NCI-H524 treated with DMSO at 0.1 percent for 48 hours (cell line): ENCODE results near the gene BPIFA1.

Experiments used
- DNase-seq: peaks from one replicate; lab custom pipeline; 2025; lab: John Stamatoyannopoulos, UW

Gene BPIFA1

DNA sequence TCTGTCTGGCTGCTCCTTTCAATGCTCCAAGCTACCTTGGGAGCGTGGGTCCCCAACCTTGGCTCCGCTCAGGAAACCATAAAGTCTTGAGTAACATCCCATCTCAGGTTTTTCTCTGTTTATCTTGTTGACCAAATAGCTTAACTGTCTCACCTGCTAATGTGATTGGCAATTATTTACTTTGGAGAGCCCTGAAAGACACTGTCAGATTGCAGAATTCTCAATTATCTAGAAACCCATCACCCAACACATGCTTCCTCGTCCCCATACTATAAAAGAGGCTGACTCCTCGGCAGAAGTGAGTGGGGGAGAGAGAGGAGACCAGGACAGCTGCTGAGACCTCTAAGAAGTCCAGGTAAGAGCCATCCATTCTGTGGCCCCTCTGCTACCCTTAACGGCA is at the start of gene BPIFA1:
Gene BPIFA1 (plus strand): TSS at position 301 of the 400 bp plus-strand sequence. CDS start 1,716 bp downstream, outside the sequence.
- DNase-seq: no peak

DNA sequence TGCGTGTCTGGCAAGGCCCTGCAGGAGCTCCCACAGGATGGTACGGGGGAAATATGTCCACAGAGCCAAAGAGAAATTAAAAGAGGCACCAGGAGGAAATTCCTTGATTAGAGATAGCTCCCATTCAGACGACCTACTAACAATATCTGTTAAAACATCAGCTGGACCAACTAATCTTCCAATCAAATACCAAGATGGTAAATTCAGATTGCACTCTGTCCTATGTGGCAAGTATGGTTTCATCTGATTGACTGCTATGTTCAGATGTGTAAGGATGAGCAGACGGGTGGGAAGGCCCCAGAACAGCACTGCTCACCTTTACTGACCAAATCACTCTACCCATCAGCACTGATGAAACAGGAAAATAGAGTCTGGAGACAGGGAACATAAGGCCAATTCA is 48.3 kb upstream of the BPIFA1 start:
- no peak for DNase-seq

DNA sequence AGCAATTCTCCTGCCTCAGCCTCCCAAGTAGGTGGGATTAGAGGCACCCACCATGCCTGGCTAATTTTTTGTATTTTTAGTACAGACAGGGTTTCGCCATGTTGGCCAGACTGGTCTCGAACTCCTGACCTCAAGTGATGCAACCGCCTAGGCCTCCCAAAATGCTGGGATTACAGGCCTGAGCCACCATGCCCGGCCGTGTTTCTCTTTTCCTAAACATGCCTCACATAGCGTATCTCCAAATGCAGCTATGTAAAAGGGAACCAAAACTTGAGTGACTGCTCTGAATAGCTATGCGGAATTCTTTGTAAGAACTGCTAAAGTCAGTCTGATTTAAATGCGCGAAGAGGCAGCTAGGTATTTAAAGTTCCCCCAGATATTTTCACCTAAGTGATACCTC is 47.4 kb upstream of the BPIFA1 start:
- DNase-seq: no peak

DNA sequence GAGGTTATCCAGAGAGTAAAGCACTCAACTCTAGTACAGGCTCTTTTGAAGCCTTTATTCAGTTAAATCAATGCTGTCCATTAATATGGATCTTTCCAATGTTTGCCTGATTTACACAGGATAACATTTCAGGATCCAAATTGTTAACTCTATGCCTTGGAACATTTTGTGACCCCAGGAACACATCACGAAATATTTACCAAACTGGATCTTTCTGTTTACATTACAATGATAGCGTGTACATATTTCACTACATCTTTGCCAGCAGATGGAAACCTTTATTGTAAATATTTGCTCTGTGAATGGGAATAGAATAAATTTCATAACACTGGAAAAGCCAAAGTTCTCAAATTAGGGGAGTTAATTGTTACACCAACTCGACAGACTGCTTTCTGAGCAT is 44.3 kb upstream of the BPIFA1 start:
- DNase-seq: no peak

DNA sequence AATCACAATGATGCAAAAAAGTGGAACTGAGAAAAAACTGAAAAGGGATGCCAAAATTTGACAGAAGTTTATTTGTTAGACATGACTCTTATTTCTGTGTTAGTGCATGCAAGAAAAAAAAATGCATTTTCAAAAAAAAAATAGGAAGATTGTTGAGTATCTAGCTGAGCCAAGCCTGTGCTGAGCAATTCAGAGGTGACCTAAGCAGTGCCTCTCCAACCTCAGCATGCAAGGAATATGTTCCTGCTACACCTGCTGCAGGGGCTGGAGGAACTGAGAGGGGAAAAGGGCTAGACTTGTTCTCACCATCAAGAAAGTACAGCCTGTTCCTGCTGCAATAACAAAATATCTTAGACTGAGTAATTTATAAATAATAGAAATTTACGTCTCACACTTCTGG is 43.8 kb upstream of the BPIFA1 start:
- no peak for DNase-seq

DNA sequence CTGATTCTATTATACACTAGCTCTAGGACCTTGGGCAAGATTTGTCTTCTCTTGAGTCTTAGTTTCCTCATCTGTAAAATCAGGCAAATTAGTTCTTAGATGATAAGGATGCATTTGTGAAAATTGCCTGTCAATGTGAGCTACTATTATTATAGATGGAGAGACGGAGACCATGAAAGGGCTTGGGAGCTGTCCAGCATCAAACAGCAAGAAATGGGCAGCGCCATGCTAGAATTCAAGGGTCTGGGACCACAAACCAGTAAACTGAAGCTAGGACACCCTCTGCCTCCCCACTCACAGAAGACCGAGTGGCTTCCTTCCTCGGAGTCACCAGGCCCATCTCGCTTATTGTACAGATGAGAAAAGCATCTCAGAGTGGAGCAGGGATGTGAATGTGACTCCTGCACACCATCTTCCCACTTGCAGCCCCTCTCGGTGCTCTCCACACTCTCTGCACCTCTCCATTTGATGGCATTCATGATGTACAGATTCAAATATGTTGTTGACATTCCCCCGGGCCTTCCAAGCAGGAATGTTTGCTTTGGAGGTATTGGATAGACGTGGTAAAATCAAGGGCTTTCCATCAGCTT is 42.8 kb upstream of the BPIFA1 start:
- no peak for DNase-seq

DNA sequence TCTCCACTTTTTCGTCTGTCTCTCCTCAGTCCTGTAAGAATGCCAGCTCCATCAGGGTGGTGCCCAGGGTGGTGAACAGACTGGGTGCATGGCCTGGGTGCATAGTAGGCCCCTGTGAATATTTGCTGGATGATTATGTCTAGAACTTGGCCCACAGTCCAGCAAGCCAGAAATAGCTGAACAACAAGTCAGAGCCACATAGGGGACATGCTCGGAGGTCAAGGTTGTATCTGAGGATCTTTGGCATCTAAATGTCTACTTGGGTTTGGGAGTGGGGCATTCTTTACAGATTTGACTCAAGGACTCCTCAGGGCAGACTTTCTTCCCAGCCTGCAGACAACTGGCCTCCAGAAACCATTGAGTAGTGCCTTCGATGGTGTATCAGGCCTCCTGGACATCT is 36.8 kb upstream of the BPIFA1 start:
- DNase-seq: no peak

DNA sequence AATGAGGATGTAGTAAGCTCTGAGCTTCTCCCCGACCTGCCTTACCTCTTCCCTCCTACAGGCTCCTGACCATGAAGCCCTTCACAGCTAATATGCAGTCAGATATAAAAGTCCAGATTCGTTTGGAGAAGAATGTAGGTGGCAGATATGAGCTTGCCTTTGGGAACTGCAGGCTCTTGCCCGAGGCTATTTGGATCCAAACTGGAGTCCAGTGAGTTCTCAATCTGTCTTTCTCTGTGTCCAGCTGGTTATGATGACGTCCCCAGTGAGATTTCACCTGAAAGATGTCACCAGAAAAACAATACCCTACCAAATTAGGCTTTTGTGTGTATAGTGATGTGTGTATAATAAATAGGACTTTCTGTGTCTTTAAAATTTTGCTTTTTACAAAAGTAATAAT is 33.3 kb upstream of the BPIFA1 start:
- no peak for DNase-seq

DNA sequence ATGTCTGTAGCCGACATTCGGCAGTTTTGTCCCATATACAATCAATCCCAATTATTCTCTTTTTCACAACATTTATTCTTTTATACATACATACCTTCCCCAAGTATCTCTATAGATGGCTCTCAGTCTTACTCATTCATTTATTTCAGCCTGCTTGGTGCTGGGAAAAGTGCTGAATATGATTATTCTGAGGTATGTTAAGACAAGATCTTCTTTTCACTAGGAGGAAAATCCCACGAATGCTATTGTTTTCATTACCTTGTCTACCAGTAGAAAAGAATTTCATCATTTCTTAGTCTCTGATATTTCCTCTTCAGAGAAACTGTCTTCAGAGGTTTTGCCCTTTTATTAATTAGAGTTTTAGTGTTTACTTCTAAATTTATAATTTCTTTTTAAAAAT is 32.4 kb upstream of the BPIFA1 start:
- DNase-seq: no peak

DNA sequence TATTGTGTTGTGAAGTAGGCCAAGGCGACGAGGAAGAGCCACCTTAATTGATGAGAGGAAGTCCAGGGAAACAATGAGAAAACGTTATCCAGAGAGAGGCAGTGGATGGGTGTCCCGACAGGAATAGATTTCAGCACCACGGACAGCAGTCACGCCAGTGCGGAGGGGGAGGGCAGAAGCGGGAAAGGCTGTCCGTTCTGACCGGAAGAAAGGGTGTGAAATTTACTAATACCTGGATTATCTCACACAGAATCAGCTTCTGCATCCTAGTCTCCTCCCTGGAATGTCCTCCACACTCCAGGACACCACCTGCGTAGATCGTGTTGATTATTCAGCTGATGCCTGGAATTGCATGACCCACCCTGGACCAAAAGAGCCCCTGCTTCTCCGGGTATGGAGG is 26.0 kb upstream of the BPIFA1 start:
- DNase-seq: no peak

DNA sequence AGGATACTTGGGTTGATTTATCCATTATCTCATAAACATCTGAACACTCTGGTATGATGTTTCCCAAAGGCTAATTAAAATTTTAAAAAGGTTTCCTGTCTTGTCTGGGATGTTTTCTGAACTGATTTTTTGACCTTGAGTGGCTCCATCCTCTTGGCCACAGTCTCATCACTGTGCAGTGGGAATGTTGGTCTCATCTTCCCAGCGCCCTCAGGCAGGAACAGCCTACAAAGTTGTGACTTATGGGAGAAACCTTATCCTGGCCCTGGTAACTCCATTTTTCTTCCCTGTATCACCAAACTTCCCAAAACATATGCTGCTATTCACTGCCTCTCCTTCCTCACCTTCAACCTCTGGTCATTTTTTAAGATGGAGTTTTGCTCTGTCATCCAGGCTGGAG is 25.4 kb upstream of the BPIFA1 start:
- no peak for DNase-seq

DNA sequence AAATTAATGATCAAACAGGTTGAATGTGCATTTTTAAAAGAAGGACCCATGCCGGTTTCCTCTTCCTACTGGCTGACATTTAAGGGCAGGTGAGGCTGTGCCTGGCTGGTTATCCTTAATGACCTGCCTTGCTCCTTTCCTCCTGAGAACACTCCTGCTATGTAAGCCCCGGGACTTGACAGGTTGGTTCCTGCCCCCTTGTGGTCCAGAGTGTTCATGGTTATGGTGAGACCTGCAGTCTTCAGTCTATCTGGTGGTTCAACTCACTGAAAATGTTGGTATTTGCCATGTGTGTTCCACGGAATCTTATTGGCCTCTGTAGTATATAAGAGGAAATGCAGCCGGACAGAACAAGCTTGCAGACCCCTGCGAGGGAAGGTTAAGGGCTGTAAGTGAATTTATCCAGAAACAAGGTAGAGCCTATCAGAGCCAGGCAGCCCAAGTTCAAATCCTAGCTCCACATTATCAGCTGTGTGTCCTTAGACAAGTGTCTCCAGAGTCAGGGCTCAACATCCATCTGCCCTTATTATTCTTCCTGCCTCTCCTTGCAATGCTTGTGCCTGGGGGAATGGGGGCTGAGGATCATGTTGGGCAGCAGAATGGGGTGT is 23.9 kb upstream of the BPIFA1 start:
- DNase-seq: peak; percentile 57

DNA sequence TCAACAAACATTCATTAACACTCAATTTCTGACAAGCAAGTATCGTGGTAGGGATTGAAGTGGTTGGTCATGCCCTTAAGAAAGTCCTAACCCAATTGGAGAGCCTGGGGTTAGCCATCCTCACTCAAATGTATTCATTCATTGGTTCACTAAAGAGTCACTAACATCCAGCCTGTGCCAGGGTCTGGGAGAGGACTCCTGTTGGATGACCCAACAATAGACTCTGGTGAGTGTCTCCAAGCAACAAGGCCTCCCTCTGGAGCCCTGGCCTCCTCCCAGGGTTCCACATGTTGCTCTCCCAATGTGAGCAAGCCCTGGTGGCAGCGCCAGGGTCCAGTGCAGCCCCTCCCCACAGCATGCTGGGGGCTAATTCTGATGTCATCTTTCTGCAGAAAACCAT is 18.7 kb upstream of the BPIFA1 start, which contains the start of gene BPIFA3:
Gene BPIFA3 (plus strand): TSS at position 301 of the 400 bp plus-strand sequence. CDS start 185 bp downstream, outside the sequence.
- DNase-seq: no peak

DNA sequence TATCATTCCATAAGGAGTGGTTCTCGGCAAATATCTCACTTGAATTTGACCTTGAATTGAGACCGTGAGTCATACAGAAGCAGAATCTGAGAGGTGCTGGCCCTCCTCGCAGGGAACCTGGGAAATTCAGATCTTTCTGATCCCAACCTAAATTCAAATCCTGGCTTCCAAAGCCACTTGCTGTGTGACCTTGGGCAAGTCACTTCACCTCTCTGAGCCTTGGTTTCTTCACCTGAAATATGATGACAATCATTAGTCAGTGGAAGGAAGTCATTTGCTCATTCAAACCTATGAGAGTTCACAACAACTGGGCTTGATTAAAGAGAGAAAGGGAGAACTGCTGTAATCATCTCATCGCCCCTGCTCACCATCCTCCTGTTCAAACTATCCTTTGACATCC is 11.4 kb upstream of the BPIFA1 start:
- no peak for DNase-seq

DNA sequence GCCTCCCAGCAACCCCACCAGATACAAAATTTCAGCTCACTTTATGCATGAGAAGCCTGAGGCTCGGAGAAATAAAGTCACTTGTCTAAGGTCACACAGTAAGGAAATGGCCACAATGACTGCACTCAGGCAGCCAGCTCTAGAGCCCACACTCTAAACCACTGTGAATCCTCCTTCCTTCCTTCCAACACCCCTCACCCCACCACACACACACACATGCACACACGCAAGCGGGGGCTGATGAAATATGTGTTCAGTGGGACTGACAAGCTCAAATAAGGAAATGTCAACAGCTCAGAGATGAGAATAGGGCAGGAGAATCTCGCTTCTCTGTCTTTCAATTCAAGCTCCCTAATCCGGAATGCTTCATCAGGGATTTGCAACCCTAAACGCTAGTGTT is 6.0 kb upstream of the BPIFA1 start:
- DNase-seq: no peak

DNA sequence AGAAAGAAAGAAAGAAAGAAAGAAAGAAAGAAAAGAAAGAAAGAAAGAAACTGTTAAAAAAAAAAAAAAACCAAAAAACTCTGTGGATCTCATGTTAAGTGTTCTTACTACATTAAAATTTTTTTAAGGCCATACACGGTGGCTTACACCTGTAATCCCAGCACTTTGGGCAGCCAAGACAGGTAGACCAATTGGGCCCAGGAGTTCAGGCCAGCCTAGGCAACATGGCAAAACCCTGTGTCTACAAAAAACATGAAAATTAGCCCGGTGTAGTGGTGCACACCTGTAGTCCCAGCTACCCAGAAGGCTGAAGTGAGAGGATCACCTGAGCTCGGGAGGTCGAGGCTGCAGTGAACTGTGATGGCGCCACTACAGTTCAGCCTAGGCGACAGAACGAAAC is 4.6 kb upstream of the BPIFA1 start:
- no peak for DNase-seq

DNA sequence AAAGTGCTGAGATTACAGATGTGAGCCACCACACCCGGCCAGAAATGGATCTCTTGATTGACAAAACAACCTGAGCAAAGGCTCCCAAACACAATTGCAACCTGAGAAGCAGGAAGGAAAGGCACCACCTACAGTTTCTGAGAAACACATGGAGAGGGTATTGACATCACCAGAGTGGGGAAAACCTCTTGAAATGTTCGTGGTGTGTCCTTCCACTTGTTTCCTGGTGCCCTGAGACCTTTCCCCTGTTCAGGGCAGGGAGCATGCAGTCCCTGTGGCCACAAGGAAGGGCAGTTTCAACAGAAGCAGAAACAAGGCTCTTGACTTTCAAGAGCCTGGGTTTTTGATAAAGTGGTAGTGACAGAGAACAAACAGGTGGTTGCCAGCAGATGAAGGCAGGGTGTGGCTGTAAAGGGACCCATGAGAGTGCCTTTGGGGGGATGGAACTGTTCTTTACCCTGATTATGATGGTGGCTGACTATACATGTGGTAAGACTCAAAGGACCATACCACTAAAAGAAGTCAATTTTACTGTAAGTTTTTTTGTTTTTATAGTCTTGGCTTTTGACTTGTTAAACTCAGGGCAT is 3.2 kb upstream of the BPIFA1 start:
- peak; percentile 31 for DNase-seq

DNA sequence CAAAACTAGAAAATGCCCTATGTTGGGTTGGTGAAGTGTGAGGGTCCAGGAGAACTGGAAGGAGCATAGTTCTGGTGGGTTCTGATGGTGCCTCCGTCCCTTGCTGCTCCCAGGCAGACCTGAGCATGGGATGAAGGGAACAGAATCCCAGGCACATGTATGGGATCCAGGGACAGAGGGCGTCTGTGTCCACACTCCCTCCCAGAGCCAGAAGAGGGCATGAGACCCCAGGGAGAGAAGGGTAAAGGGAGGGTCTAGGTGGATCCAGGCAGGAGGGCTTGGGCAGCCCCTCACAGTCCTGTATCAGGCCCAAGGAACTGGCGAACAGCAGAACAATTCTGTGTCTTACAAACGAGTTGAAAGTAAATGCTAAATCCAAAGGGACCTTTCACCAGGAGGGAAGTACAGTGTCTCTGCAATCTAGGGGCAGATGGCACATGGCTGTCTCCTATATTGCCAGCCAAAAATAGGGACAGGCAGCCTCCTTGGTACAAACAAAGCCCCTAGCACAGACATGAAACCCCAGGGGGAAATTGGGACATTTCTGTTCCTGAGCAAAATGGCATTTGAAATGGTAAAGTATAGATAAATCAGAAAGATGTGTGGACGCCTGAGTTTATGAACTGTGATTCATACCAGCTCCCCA is 2.5 kb upstream of the BPIFA1 start:
- DNase-seq: peak; percentile 68

DNA sequence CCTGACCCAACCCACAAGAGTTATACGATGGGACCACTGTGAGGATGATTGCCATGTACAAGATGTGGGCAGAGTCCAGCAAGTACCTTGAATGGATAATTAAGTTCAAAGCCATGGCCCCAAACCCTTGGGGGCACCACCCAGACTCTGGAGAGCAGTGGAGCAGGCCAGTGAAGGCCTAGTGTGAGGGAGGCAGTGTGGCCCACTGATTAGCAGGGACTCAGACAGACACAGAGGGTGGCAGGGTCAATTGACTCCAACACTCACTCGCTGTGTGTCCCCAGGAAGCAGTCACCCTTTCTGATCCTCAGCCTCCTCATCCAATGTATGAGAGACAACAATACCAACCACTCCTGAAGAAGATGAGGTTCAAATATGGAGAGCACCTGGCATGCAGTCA is 1.7 kb upstream of the BPIFA1 start:
- no peak for DNase-seq

DNA sequence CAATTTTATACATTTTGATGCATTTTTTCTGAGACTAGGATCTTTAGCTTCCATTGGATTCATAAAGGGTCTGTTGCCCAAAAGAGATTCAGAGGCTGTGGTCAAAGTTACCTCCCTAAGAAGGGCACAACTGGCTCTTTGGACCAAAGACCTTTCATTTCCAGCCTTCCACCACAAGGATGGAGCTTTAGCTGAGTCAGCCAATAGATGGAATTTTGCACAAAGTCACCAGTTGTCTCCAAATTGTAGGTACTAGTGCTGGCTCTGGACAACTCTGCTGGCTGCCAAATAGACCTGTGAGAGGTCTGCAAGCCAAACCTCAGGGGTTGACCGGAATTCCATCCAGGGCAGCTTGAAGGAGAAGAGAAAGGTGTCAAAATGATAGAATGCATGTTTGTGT is 555 bp downstream of the BPIFA1 start:
- DNase-seq: no peak

DNA sequence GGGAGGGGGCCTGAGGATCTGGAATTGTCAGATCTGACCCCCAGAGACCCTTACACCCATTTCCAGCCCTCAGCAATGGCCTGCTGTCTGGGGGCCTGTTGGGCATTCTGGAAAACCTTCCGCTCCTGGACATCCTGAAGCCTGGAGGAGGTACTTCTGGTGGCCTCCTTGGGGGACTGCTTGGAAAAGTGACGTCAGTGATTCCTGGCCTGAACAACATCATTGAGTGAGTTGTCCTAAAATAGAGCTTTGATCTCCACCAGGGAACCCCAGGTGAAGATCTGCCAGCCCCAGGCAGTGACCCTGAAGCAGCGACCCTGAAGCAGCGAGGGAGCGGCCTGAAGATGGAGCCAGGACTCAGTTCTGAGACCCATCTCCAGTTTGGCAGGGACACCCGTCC is 2.2 kb downstream of the BPIFA1 start:
- DNase-seq: no peak

DNA sequence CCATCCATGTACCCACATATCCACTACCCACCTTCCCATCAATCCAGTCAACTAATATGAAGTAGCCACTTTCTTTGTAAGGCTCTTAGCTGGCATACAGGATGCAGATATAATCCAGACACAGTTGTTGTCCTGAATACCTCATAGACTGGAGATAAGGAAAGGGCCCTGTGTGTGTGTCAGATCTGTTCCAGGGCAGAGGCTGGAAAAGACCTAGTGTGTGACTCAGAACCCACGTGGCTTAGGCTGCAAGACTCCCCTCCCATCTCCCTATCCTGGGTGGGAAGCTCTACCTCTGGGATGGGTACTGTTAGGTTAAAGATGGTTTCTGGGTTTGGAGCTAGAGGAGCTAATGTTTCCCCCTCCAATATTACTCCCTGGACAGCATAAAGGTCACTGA is 3.6 kb downstream of the BPIFA1 start:
- no peak for DNase-seq

DNA sequence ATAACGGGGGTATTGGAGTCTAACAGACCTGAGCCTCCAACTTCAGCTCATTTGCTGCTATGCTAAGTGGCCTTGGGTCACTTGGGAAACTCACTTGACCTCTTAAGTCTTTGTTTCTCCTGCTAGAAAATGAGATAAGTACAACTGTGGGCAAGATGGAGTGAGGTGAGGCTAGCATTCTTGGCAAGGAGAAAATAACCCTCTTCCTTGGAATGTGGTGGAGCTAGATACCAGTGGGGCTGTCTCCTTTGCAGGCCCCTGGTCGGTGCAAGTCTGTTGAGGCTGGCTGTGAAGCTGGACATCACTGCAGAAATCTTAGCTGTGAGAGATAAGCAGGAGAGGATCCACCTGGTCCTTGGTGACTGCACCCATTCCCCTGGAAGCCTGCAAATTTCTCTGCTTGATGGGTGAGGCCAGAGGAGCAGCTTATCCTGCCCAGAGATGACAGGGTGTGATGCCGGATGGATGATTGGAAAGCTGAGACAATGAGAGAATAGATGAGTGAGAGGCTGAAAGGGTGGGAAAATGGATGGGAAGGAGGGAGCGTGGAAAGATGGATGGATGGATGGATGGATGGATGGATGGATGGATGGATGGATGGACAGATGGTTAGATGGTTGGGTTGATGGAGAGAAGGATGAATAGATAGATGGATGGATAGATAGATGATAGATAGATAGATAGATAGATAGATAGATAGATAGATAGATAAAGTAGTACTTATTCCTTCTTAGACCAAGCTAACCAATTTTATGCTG is 4.4 kb downstream of the BPIFA1 start:
- DNase-seq: no peak
